ENCODE results near the gene PRKG1.
A peak's percentile ranks its signal among the peaks of the same experiment; 100 is the strongest.

The PRKG1 gene

DNA sequence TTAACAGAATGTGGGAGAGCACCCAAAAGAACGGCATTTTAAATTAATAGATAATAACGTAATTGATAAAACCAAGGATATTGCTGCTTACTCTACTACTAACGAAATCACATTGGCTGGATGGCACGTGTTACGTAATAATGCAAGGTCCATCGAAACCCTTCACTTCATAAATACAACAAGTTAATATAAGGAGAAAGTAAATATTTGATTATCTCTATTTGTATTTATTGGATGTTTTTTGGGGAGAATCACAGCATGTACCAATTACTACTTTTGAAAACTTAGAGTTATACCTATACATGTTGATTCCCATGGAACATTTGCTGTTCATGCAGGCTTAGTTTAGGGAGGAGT is 1.6 kb downstream of the PRKG1 start:
- Histone ChIP-seq H3K27ac (replicated peaks; ENCODE audit: low read length) (no peak overlapping the region), H2AK5ac (ENCODE audit: low read depth, low read length) (no peak overlapping the region), H4K91ac (ENCODE audit: low read depth, low read length, poor library complexity) (no peak overlapping the region), H2BK120ac (ENCODE audit: low read depth, low read length) (no peak overlapping the region), H2AFZ (ENCODE audit: low read length) (no peak overlapping the region), H2BK5ac (ENCODE audit: low read length) (no peak overlapping the region), H2BK12ac (ENCODE audit: low read length) (no peak overlapping the region), H3K4me2 (ENCODE audit: insufficient read depth, low read length, poor library complexity, severe bottlenecking) (no peak overlapping the region), H3K14ac (ENCODE audit: low read length) (no peak overlapping the region), H3K23ac (ENCODE audit: low read depth, low read length, poor library complexity) (no peak overlapping the region), H2BK15ac (ENCODE audit: low read length) (no peak overlapping the region), H3K4me1 (ENCODE audit: control insufficient read depth in 2 of 2, insufficient read depth in 1 of 2, low read depth in 1 of 2, low read length in 2 of 2) (peaks cover 7 to 27% of the 10 kb centered on the region in 2 donors), H3K36me3 (replicated peaks in 1 of 2; ENCODE audit: control insufficient read depth in 2 of 2, insufficient read depth in 2 of 2, low read length in 2 of 2) (no peaks in the 10 kb centered on the region), H3K9ac (ENCODE audit: low read depth, low read length, poor library complexity) (no peak overlapping the region), H3K4ac (ENCODE audit: low read length) (no peak overlapping the region), H4K8ac (ENCODE audit: low read depth, low read length) (no peak overlapping the region), H3K18ac (ENCODE audit: low read length) (no peak overlapping the region), H3K9me3 (replicated peaks in 1 of 2; ENCODE audit: control insufficient read depth in 2 of 2, insufficient read depth in 1 of 2, low read depth in 1 of 2, low read length in 2 of 2) (no peaks in the 10 kb centered on the region), H3K79me1 (ENCODE audit: low read depth, low read length) (no peaks in the 10 kb centered on the region), H3K27me3 (ENCODE audit: control insufficient read depth in 3 of 3, insufficient read depth in 3 of 3, low read depth in 1 of 3, low read length in 3 of 3) (no peaks in the 10 kb centered on the region), H3K4me3 (ENCODE audit: low read length in 2 of 2) (peak overlapping the region in 1 of 2 donors; percentile 94)
- no CpG with 5 or more reads among the region's 6 CpGs for WGBS, 2 donors (ENCODE audit: extremely low coverage in 2 of 2, insufficient read length in 2 of 2, insufficient replicate concordance in 1 of 2)
- DNase-seq (ENCODE audit: low spot score): no peak

DNA sequence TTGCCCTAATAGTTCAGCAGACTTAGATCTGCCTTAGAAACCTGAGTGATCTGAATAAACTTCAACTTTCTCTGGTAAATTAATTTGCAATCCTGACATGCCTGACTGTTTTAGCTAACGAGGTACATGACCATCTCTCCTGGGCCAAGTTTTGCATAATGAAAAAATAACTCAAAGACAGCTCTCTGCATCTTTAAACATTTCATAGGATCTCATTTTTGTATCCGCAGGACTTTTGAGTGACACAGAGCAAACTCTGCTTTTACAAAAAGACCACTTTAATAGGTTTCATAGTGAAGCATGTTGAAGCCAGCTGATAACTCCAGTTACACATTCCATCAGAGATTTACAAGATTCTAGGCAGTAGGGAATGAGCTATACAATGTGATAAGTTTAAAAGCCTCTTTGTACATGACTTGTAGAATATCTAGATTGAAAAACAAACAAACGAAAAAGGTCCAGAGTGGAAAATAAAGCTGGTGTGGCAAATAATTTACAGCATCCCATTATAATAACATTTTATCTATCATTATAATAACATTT is 2.1 kb downstream of the PRKG1 start:
- Histone ChIP-seq H2AFZ (ENCODE audit: low read length) (no peak overlapping the region), H3K4me3 (ENCODE audit: low read length in 2 of 2) (no peak overlapping the region)
- WGBS, 2 donors (ENCODE audit: extremely low coverage in 2 of 2, insufficient read length in 2 of 2, insufficient replicate concordance in 1 of 2): no CpG with 5 or more reads among the region's 3 CpGs

DNA sequence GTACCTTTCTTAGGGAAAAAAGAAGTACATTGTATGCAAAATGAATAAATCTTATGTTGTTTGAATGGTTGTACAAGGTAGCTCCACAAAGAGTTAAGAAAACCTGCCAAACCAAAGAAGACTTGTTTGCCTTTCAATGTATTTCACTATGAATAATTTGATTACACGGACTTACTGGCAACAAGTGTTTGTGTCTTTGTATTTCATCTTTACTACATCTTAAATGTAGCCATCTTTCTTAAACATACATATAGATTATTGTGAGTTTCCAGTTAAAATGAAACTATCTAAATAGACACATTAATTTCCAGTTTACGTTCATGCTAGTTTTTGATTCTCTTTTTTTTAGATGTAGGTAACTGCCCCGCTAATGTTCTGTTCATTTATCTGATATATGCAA is 2.8 kb downstream of the PRKG1 start:
- WGBS, 2 donors (ENCODE audit: extremely low coverage in 2 of 2, insufficient read length in 2 of 2, insufficient replicate concordance in 1 of 2): no CpG with 5 or more reads among the region's 3 CpGs

More for the DNA sequence above, 2.1 kb downstream of the PRKG1 start:
- Histone ChIP-seq H3K4me2 (ENCODE audit: insufficient read depth, low read length, poor library complexity, severe bottlenecking) (no peak overlapping the region), H3K23ac (ENCODE audit: low read depth, low read length, poor library complexity) (no peak overlapping the region), H3K27ac (replicated peaks; ENCODE audit: low read length) (no peak overlapping the region), H3K18ac (ENCODE audit: low read length) (no peak overlapping the region), H2AK5ac (ENCODE audit: low read depth, low read length) (no peak overlapping the region), H4K8ac (ENCODE audit: low read depth, low read length) (no peak overlapping the region), H4K91ac (ENCODE audit: low read depth, low read length, poor library complexity) (no peak overlapping the region), H3K36me3 (replicated peaks in 1 of 2; ENCODE audit: control insufficient read depth in 2 of 2, insufficient read depth in 2 of 2, low read length in 2 of 2) (no peaks in the 10 kb centered on the region), H3K4me1 (ENCODE audit: control insufficient read depth in 2 of 2, insufficient read depth in 1 of 2, low read depth in 1 of 2, low read length in 2 of 2) (peaks cover 7 to 27% of the 10 kb centered on the region in 2 donors), H2BK120ac (ENCODE audit: low read depth, low read length) (no peak overlapping the region), H3K79me1 (ENCODE audit: low read depth, low read length) (no peaks in the 10 kb centered on the region), H2BK15ac (ENCODE audit: low read length) (no peak overlapping the region), H3K27me3 (ENCODE audit: control insufficient read depth in 3 of 3, insufficient read depth in 3 of 3, low read depth in 1 of 3, low read length in 3 of 3) (no peaks in the 10 kb centered on the region), H3K4ac (ENCODE audit: low read length) (no peak overlapping the region), H2BK12ac (ENCODE audit: low read length) (no peak overlapping the region), H3K9ac (ENCODE audit: low read depth, low read length, poor library complexity) (no peak overlapping the region), H2BK5ac (ENCODE audit: low read length) (no peak overlapping the region), H3K9me3 (replicated peaks in 1 of 2; ENCODE audit: control insufficient read depth in 2 of 2, insufficient read depth in 1 of 2, low read depth in 1 of 2, low read length in 2 of 2) (no peaks in the 10 kb centered on the region), H3K14ac (ENCODE audit: low read length) (no peak overlapping the region)
- DNase-seq (ENCODE audit: low spot score): no peak

DNA sequence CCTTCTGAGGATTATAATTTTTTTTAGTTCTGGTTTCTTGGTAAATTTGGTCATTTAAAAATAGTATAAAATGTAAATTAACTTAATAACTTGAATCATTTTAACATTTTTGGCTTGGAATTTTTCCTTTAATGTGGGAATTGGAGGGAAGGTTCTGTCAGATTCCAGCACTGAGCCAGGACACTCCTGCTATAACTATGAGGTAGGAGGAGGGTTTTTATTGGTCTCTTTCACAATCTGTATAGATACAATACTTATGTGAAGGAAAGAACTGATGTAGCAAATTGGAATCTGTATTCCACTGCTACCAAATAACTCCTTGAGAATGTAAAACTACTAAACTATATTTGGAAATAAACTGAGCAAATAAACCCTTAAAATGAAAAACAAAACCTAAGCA is 3.2 kb downstream of the PRKG1 start:
- Histone ChIP-seq H3K9ac (ENCODE audit: low read depth, low read length, poor library complexity) (no peak overlapping the region), H3K18ac (ENCODE audit: low read length) (no peak overlapping the region), H3K4ac (ENCODE audit: low read length) (no peak overlapping the region), H4K8ac (ENCODE audit: low read depth, low read length) (no peak overlapping the region), H4K91ac (ENCODE audit: low read depth, low read length, poor library complexity) (no peak overlapping the region), H3K27ac (replicated peaks; ENCODE audit: low read length) (no peak overlapping the region), H2BK5ac (ENCODE audit: low read length) (no peak overlapping the region), H2BK15ac (ENCODE audit: low read length) (no peak overlapping the region), H2BK120ac (ENCODE audit: low read depth, low read length) (no peak overlapping the region), H3K36me3 (replicated peaks in 1 of 2; ENCODE audit: control insufficient read depth in 2 of 2, insufficient read depth in 2 of 2, low read length in 2 of 2) (no peaks in the 10 kb centered on the region), H3K4me2 (ENCODE audit: insufficient read depth, low read length, poor library complexity, severe bottlenecking) (no peak overlapping the region), H3K4me3 (ENCODE audit: low read length in 2 of 2) (no peak overlapping the region), H3K23ac (ENCODE audit: low read depth, low read length, poor library complexity) (no peak overlapping the region), H3K27me3 (ENCODE audit: control insufficient read depth in 3 of 3, insufficient read depth in 3 of 3, low read depth in 1 of 3, low read length in 3 of 3) (no peaks in the 10 kb centered on the region), H2BK12ac (ENCODE audit: low read length) (no peak overlapping the region), H3K14ac (ENCODE audit: low read length) (no peak overlapping the region), H3K9me3 (replicated peaks in 1 of 2; ENCODE audit: control insufficient read depth in 2 of 2, insufficient read depth in 1 of 2, low read depth in 1 of 2, low read length in 2 of 2) (no peaks in the 10 kb centered on the region), H3K79me1 (ENCODE audit: low read depth, low read length) (no peaks in the 10 kb centered on the region), H2AFZ (ENCODE audit: low read length) (no peak overlapping the region), H3K4me1 (ENCODE audit: control insufficient read depth in 2 of 2, insufficient read depth in 1 of 2, low read depth in 1 of 2, low read length in 2 of 2) (peaks cover 7 to 27% of the 10 kb centered on the region in 2 donors), H2AK5ac (ENCODE audit: low read depth, low read length) (no peak overlapping the region)
- DNase-seq (ENCODE audit: low spot score): no peak

More for the DNA sequence above, 2.8 kb downstream of the PRKG1 start:
- Histone ChIP-seq H3K9me3 (replicated peaks in 1 of 2; ENCODE audit: control insufficient read depth in 2 of 2, insufficient read depth in 1 of 2, low read depth in 1 of 2, low read length in 2 of 2) (no peaks in the 10 kb centered on the region), H3K4me1 (ENCODE audit: control insufficient read depth in 2 of 2, insufficient read depth in 1 of 2, low read depth in 1 of 2, low read length in 2 of 2) (peaks cover 7 to 27% of the 10 kb centered on the region in 2 donors), H2BK15ac (ENCODE audit: low read length) (no peak overlapping the region), H4K91ac (ENCODE audit: low read depth, low read length, poor library complexity) (no peak overlapping the region), H3K27ac (replicated peaks; ENCODE audit: low read length) (no peak overlapping the region), H3K14ac (ENCODE audit: low read length) (no peak overlapping the region), H3K23ac (ENCODE audit: low read depth, low read length, poor library complexity) (no peak overlapping the region), H3K4ac (ENCODE audit: low read length) (no peak overlapping the region), H3K4me2 (ENCODE audit: insufficient read depth, low read length, poor library complexity, severe bottlenecking) (no peak overlapping the region), H3K36me3 (replicated peaks in 1 of 2; ENCODE audit: control insufficient read depth in 2 of 2, insufficient read depth in 2 of 2, low read length in 2 of 2) (no peaks in the 10 kb centered on the region), H2BK120ac (ENCODE audit: low read depth, low read length) (no peak overlapping the region), H2AK5ac (ENCODE audit: low read depth, low read length) (no peak overlapping the region), H3K9ac (ENCODE audit: low read depth, low read length, poor library complexity) (no peak overlapping the region), H3K79me1 (ENCODE audit: low read depth, low read length) (no peaks in the 10 kb centered on the region), H2BK5ac (ENCODE audit: low read length) (no peak overlapping the region), H2BK12ac (ENCODE audit: low read length) (no peak overlapping the region), H3K18ac (ENCODE audit: low read length) (no peak overlapping the region), H3K27me3 (ENCODE audit: control insufficient read depth in 3 of 3, insufficient read depth in 3 of 3, low read depth in 1 of 3, low read length in 3 of 3) (no peaks in the 10 kb centered on the region), H4K8ac (ENCODE audit: low read depth, low read length) (no peak overlapping the region), H3K4me3 (ENCODE audit: low read length in 2 of 2) (no peak overlapping the region), H2AFZ (ENCODE audit: low read length) (no peak overlapping the region)
- no peak for DNase-seq (ENCODE audit: low spot score)
